HG03097 (cell line): Measurements from ENCODE around the gene SH3GL3.

ENCODE experiments used
- ATAC-seq: cut with Tn5 transposase; IDR thresholded peaks from one replicate; pipeline ENCODE4 v1.9.1; 2021; ENCODE audit not compliant: unreplicated experiment, low FRiP score

SH3GL3 gene

GRCh38 chr15:83446904-83447709 is at the start of gene SH3GL3:
TSS of gene SH3GL3 (plus strand) at chr15:83447341. CDS start at chr15:83447534, 193 bp downstream.
- ATAC-seq = no peak

- no peak for ATAC-seq
Observed at GRCh38 chr15:83398626-83399025, 48.5 kb upstream of the SH3GL3 start.

- no peak for ATAC-seq
Observed at GRCh38 chr15:83404121-83404520, 43.0 kb upstream of the SH3GL3 start.

- ATAC-seq = no peak
Observed at GRCh38 chr15:83410532-83410931, 36.6 kb upstream of the SH3GL3 start.

DNA sequence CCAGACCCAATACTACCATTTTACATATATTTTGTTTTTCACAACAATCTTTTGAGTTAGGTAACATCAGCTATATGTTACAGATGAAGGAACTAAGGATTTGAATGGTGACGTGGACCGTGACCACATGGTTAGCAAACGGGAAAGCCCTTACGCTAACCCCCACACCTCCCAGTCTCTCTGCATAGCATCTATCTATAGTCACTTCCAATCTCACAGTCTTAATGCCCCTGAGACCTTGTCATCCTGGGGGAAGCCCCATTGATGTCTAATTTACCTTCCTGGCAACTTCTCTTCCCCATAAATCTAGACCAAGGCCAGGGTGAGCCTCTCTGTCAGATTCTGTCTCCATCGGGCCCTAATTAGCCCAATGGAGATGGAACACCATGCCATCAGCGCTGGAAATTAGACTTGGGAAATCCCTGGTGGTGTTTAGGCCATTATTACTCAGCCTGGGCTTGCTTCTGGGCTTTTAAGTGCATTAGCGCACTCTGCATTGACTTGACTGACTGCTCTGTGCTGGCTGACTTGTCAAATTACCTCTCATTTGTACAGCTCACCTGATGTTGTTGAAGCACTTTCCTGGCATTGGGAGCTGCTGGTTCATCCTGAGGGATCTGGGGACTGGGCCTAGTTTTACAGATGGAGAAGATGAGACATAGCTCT is 34.0 kb upstream of the SH3GL3 start:
- no peak for ATAC-seq

GRCh38 chr15:83422081-83422480 is 25.1 kb upstream of the SH3GL3 start:
- no peak for ATAC-seq

DNA sequence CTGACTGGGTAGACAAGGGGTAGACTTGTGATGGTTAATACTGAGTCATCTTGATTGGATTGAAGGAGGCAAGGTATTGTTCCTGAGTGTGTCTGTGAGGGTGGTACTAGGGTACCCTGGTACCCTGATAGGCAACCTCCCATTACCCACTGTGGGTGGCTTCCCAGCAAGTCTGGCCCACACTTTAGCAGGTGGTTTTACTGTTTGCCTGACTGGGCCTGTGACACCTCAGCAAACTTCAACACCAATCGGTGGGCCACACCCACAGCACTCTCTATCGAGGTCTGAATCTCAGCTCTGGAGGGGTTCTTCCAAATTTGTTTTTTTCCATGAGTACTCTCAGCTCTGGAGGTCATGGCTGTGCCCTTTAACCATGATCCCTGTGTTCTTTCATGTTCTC is 24.6 kb upstream of the SH3GL3 start:
- no peak for ATAC-seq

DNA sequence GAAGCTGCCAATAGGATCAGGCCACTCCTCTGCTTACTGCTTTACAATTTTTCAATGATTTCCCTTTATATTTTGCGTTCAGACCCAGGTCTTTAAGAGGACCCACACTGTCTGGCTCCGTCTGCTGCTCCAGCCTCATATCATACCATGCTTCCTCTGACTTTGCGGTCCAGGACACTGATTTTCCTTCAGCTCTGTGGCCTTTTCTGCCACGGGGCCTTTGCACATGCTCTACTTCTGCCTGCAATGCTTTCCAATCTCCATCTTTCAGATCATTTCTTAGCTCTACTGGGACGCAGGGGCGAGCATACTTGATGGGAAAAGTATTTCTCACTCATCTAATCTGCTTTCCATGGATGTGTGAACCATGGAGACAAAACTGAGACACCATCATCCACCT is 23.0 kb upstream of the SH3GL3 start:
- no peak for ATAC-seq

GRCh38 chr15:83430441-83430840 is 16.7 kb upstream of the SH3GL3 start:
- no peak for ATAC-seq

DNA sequence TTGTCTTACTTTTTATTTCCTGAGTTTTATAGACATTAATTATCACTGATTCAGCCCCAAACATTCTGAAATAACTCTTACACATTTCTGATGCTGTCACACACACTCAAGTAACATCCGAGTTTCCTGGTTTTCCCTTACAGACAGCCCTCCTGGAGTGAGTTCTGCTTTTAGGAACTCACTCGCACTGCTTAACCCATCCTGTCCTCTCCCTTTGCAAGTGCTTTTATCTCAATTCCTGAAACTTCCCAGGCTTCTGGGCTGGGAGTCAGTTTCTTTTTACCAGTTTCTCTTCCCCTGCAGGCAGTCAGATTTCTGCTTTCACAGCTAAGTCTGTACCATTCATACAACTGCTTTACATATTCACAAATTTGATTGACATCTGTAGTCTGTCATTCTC is 15.6 kb upstream of the SH3GL3 start:
- no peak for ATAC-seq

- ATAC-seq = no peak
Observed at GRCh38 chr15:83435202-83435601, 11.9 kb upstream of the SH3GL3 start.

DNA sequence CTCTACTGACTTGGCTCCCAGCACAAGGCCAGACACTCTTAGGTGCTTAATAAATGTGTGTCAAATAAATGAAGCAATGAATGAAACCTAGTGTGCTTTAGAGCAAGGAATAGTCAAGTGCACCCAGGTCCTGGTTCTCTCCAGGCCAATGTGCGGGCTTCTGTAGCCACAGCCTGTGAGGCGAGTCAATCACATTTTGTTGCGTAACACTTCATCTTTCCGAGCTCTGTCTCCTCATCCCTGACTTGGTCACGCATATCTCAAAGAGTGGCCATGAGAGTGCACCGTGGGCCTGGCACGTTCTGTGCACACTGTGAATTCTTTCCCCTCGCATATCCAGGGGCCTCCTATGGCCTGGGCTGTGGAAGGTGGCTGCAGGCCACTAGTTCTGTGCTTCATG is 11.4 kb upstream of the SH3GL3 start:
- no peak for ATAC-seq

GRCh38 chr15:83436513-83437158 is 10.5 kb upstream of the SH3GL3 start:
- no peak for ATAC-seq

DNA sequence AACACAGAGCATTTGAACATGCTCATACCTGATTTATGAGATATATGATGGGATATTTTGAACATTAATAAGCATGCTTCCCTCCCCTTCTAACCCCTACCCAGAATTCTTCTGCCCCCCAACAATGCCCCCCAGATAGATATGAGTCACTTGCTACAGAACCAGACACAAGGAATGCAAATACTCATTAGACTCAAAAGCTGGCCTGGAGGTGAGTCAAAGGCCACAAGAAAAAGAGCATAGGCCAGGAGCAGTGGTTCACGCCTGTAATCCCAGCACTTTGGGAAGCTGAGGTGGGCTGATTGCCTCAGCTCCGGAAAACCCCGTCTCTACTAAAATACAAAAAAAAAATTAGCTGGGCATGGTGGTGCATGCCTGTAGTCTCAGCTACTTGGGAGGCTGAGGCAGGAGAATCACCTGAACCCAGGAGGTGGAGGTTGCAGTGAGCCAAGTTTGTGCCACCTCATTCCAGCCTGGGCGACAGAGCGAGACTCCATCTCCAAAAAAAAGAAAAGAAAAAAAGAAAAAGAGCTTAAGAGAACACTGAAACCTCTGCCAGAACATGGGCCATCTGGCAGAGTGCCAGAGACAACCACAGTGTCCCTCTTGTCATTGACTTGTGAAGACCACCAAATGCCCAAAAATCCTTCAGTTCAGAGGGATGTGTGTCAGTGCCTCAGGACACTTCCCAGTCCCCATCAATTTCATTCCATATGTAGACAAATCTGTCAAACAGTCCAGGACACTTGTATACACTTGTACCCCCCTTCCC is 3.9 kb upstream of the SH3GL3 start:
- no peak for ATAC-seq

DNA sequence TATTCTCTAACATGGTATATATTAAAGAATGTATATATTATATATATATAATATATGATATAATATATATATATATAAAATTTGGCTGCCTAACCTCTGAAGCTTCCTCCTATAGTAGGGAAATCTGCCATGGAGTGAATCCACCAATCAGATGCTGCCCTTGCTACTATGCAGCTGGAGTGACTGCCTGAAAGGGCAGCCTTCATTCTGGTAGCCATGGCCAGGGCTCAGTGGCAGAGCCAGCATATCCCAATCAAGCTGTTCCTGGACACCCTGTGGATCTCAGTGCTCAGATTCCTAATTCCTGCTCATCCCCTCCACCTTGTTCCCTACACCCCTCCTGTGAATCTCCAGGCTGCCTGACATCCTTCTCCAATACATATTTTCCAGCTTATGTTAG is 2.2 kb upstream of the SH3GL3 start:
- ATAC-seq = no peak

- no peak for ATAC-seq
Observed at GRCh38 chr15:83445643-83446042, 1.5 kb upstream of the SH3GL3 start.

GRCh38 chr15:83446417-83446816 is 724 bp upstream of the SH3GL3 start:
- ATAC-seq = no peak

- no peak for ATAC-seq
Observed at GRCh38 chr15:83449250-83449671, 2.1 kb downstream of the SH3GL3 start.

DNA sequence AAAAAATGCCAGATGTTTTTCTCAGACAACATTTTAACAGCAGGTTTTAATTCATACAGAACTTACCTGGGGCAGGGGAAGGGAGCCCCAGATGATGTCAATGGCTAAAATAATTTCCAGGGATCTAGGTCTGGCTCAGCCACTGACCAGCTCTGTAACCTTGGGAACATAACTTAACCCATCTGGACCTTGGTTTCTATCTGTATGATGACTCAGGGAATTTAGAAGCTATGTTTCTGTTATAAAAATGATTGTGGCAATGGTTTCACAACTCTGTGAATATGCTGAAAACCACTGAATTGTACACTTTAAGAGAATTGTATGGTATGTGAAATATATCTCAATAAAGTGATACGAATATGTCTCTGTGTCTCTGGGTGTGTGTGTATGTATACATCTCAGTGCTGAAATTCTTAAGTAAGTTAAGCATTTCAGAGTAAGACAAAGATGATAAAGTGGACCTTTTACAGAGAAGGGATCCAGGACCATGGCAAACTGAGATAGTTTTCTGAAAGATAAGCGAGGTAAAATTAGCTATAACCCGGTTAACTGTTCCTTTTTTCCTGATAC is 2.9 kb downstream of the SH3GL3 start:
- no peak for ATAC-seq

- ATAC-seq = no peak
Observed at GRCh38 chr15:83457149-83457548, 10.0 kb downstream of the SH3GL3 start.

GRCh38 chr15:83458381-83458780 is 11.2 kb downstream of the SH3GL3 start:
- ATAC-seq = no peak
